ENCODE results near the gene NDFIP1. TPM values are rescaled to one million over a fixed set of nuclear protein-coding genes. Genes with fewer than 3 reads are reported as not detected.

NDFIP1 gene
- total and polyA plus RNA-seq, 2 of the 4 experiments (the other 2 are of a cell fraction), result 7.7 to 15.4 TPM

- DNase-seq (no peak), ATAC-seq (ENCODE audit: low read depth) (no peak)
- no peak overlapping the region for H3K4ac ChIP-seq (ENCODE audit: low read depth, low read length)
- H2AK9ac ChIP-seq (replicated peaks; ENCODE audit: low read depth, low read length, poor library complexity), result no peak overlapping the region
- H3K36me3 ChIP-seq (ENCODE audit: control insufficient read depth, insufficient read depth, low read length), result no peaks in the 10 kb centered on the region
- H2BK5ac ChIP-seq (ENCODE audit: low read depth, low read length, poor library complexity, severe bottlenecking), result no peak overlapping the region
- H3K9me1 ChIP-seq (ENCODE audit: insufficient read depth, low read length), result no peaks in the 10 kb centered on the region; the same call in none of the 2 replicates
- H2AFZ ChIP-seq (replicated peaks; ENCODE audit: low read length, poor library complexity), result no peak overlapping the region
- in situ Hi-C loops (cut with MboI; ENCODE audit: low sequenced_read_pairs), result loop anchor here (25.0 kb wide), 1 partner anchor 427 kb away; the partner anchor contains the start of gene ARAP3
- H3K9me3 ChIP-seq (ENCODE audit: control insufficient read depth, insufficient read depth, low read length), result no peaks in the 10 kb centered on the region
- H3K27me3 ChIP-seq (ENCODE audit: control insufficient read depth, insufficient read depth, low read length), result no peaks in the 10 kb centered on the region
- dilution Hi-C loops (cut with HindIII; ENCODE audit: low sequenced_read_pairs, unreplicated experiment), result no loop called here
- no TSS peak for BruUV-seq (replicated peaks)
- WGBS, 2 experiments (ENCODE audit: extremely low coverage in 2 of 2, insufficient read length in 1 of 2), result no CpG with 5 or more reads among the region's 1 CpG
- H3K27ac ChIP-seq (ENCODE audit: insufficient read depth, low read length), result no peak overlapping the region
- no peak overlapping the region for H3K14ac ChIP-seq (replicated peaks; ENCODE audit: low read depth, low read length)
- H3K79me1 ChIP-seq (ENCODE audit: low read depth in 1 of 2, low read length in 2 of 2), result peaks cover 30 to 60% of the 10 kb centered on the region in 2 experiments
- H3K23ac ChIP-seq (ENCODE audit: low read depth, low read length), result no peak overlapping the region
- H2AK5ac ChIP-seq (ENCODE audit: low read depth, low read length), result no peak overlapping the region
- ChIA-PET POLR2A (ENCODE audit: unreplicated experiment) (no interaction called here), CTCF (no interaction called here)
- no peak overlapping the region for H3K4me2 ChIP-seq (ENCODE audit: low read depth, low read length)
- no peak overlapping the region for H4K91ac ChIP-seq (ENCODE audit: insufficient read depth, low read depth, low read length)
- no peak for TF ChIP-seq CEBPB (IDR thresholded peaks at IDR 0.05; ENCODE audit: low read depth, low read length)
- TF ChIP-seq MAZ (IDR thresholded peaks at IDR 0.05; ENCODE audit: borderline replicate concordance, low read depth, low read length), result no peak
- no peak for TF ChIP-seq RAD21 (IDR thresholded peaks at IDR 0.05; ENCODE audit: low read length)
- no peak for TF ChIP-seq USF2 (IDR thresholded peaks at IDR 0.05; ENCODE audit: low read depth, low read length)
- TF ChIP-seq CHD1 (IDR thresholded peaks at IDR 0.05; ENCODE audit: low read depth, low read length), result no peak
- TF ChIP-seq SMC3 (IDR thresholded peaks at IDR 0.05; ENCODE audit: low read depth, low read length), result no peak
- TF ChIP-seq MAFK (IDR thresholded peaks at IDR 0.05; ENCODE audit: low read depth, low read length), result no peak
- TF ChIP-seq POLR2A (IDR thresholded peaks at IDR 0.05; ENCODE audit: low read depth, low read length), result no peak
- no peak for TF ChIP-seq ELK1 (IDR thresholded peaks at IDR 0.05; ENCODE audit: borderline replicate concordance, low read depth, low read length)
- TF ChIP-seq BHLHE40 (IDR thresholded peaks at IDR 0.05; ENCODE audit: low read depth, low read length), result no peak
- TF ChIP-seq RFX5 (IDR thresholded peaks at IDR 0.05; ENCODE audit: low read depth, low read length), result no peak
- TF ChIP-seq NFE2L2 (IDR thresholded peaks at IDR 0.05; ENCODE audit: low read depth, low read length), result no peak
- TF ChIP-seq RCOR1 (IDR thresholded peaks at IDR 0.05; ENCODE audit: insufficient replicate concordance, low read length), result no peak
- no peak for TF ChIP-seq FOS (IDR thresholded peaks at IDR 0.05; ENCODE audit: low read depth, low read length)
- no peak for TF ChIP-seq MXI1 (IDR thresholded peaks at IDR 0.05; ENCODE audit: borderline replicate concordance, low read depth, low read length)
- TF ChIP-seq CTCF (conservative IDR thresholded peaks at IDR 0.05; ENCODE audit: low read depth, low read length), result no peak
- H2BK120ac ChIP-seq (ENCODE audit: low read depth, low read length), result no peak overlapping the region
- no peak overlapping the region for H2BK20ac ChIP-seq (ENCODE audit: low read depth, low read length)
- peaks cover 1% of the 10 kb centered on the region for H3K4me1 ChIP-seq (ENCODE audit: control insufficient read depth, insufficient read depth, low read length)
- no peak overlapping the region for H4K5ac ChIP-seq (ENCODE audit: low read depth, low read length)
- no peak overlapping the region for H3K18ac ChIP-seq (ENCODE audit: low read depth, low read length)
- H3K9ac ChIP-seq (ENCODE audit: low read depth, low read length), result no peak overlapping the region
- H2BK15ac ChIP-seq (ENCODE audit: low read depth, low read length), result no peak overlapping the region
- H3K56ac ChIP-seq (ENCODE audit: extremely low read depth, insufficient read depth, low read length), result no peak overlapping the region
- peaks cover 81% of the 10 kb centered on the region for H4K20me1 ChIP-seq (ENCODE audit: insufficient read depth, low read length)
- H4K8ac ChIP-seq (ENCODE audit: low read depth in 2 of 2, low read length in 2 of 2), result no peak overlapping the region
- H3K4me3 ChIP-seq (ENCODE audit: insufficient read depth, low read depth, low read length), result no peak overlapping the region
- intact Hi-C loops (cut with micrococcal nuclease), result no loop called here
Measured at GRCh38 chr5:142114687-142115086, 6.1 kb downstream of the NDFIP1 start.
